ENCODE data around the gene BCL11A. TPM values are rescaled to one million over a fixed set of nuclear protein-coding genes. Genes with fewer than 3 reads are reported as not detected.

The BCL11A gene
- total RNA-seq, 1 donor from 2014 or later = 29.8 TPM

DNA sequence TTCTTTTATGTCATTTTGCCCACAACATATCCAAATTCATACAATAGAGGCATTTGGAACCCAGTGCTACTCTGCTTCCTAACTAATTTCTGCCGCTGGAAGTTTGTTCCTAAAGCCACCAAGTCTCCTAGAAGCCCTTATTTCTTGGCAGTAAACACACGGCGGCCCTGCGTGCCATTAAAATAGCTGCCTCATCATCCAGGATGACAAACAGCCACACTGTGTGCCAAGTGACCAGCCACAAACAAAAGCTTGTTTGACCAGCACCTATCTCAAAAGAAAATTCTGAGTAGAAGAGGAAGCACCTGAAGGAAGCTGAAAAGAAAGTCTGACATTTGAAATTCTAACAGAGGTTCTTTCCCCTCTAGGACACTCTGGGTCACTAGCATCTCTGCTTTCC lies 64.2 kb downstream of the BCL11A start:
- Histone ChIP-seq H3K4me1 (ENCODE audit: insufficient read depth, low read length) (peaks cover 5% of the 10 kb centered on the region), H3K36me3 (ENCODE audit: insufficient read depth, low read length) (no peaks in the 10 kb centered on the region), H3K27ac (ENCODE audit: low read depth, low read length) (no peak overlapping the region), H3K27me3 (ENCODE audit: insufficient read depth, low read length) (no peaks in the 10 kb centered on the region), H4K20me1 (ENCODE audit: insufficient read depth, low read length) (peaks cover 2% of the 10 kb centered on the region), H2AFZ (ENCODE audit: low read depth, low read length) (no peak overlapping the region), H3K9me3 (ENCODE audit: insufficient read depth, low read depth, low read length) (no peaks in the 10 kb centered on the region), H3K79me2 (ENCODE audit: insufficient read depth, low read length) (peaks cover 15% of the 10 kb centered on the region), H3K4me3 (ENCODE audit: insufficient read depth, low read depth, low read length) (no peak overlapping the region), H3K9ac (ENCODE audit: low read length) (no peak overlapping the region), H3K4me2 (ENCODE audit: low read length) (no peak overlapping the region)
- no peak overlapping the region for H3K4me3 Mint-ChIP-seq (ENCODE audit: unreplicated experiment)
- no peak for FAIRE-seq
- H3K36me3 Mint-ChIP-seq (ENCODE audit: low read depth, unreplicated experiment) = peaks cover 7% of the 10 kb centered on the region
- no peak overlapping the region for H3K27ac Mint-ChIP-seq (ENCODE audit: unreplicated experiment)
- DNase-seq (ENCODE audit: low read depth) = no peak
- TF ChIP-seq CTCF (IDR thresholded peaks at IDR 0.05; ENCODE audit: insufficient read depth, low read depth, low read length) = no peak
- TF ChIP-seq EZH2 (IDR thresholded peaks at IDR 0.05; ENCODE audit: insufficient read depth, low read length) = no peak
- H3K4me1 Mint-ChIP-seq (ENCODE audit: low read depth, unreplicated experiment) = peaks cover 28% of the 10 kb centered on the region
- no peaks in the 10 kb centered on the region for H3K27me3 Mint-ChIP-seq (ENCODE audit: low read depth, unreplicated experiment)
- no peaks in the 10 kb centered on the region for H3K9me3 Mint-ChIP-seq (ENCODE audit: unreplicated experiment)

DNA sequence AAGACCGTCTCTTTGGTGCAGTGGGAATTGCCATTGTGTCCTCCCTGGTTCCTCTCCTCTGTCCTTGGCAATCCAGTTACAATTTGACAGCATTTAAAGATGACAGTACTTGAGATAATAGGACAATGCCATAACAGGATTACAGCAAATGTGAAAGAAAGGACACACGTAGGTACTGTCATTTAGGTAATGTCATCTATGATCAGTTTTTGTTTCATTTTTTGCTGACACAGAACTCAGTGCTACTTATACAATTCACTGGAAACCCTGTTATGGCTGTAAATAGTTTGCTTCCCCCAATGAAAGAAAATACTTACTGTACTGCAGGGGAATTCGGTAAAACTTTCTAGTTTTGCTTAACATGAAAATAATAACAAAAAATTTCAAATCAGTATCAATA lies 65.2 kb downstream of the BCL11A start:
- H3K27ac Mint-ChIP-seq (ENCODE audit: unreplicated experiment) = no peak overlapping the region
- TF ChIP-seq CTCF (IDR thresholded peaks at IDR 0.05; ENCODE audit: insufficient read depth, low read depth, low read length) (no peak), EZH2 (IDR thresholded peaks at IDR 0.05; ENCODE audit: insufficient read depth, low read length) (no peak)
- Histone ChIP-seq H3K4me3 (ENCODE audit: insufficient read depth, low read depth, low read length) (no peak overlapping the region), H3K36me3 (ENCODE audit: insufficient read depth, low read length) (no peaks in the 10 kb centered on the region), H2AFZ (ENCODE audit: low read depth, low read length) (no peak overlapping the region), H3K27ac (ENCODE audit: low read depth, low read length) (no peak overlapping the region), H3K27me3 (ENCODE audit: insufficient read depth, low read length) (no peaks in the 10 kb centered on the region), H3K4me2 (ENCODE audit: low read length) (no peak overlapping the region), H3K4me1 (ENCODE audit: insufficient read depth, low read length) (peaks cover 14% of the 10 kb centered on the region), H3K9me3 (ENCODE audit: insufficient read depth, low read depth, low read length) (no peaks in the 10 kb centered on the region), H3K9ac (ENCODE audit: low read length) (no peak overlapping the region), H3K79me2 (ENCODE audit: insufficient read depth, low read length) (peaks cover 8% of the 10 kb centered on the region), H4K20me1 (ENCODE audit: insufficient read depth, low read length) (no peaks in the 10 kb centered on the region)
- no peak overlapping the region for H3K4me3 Mint-ChIP-seq (ENCODE audit: unreplicated experiment)
- FAIRE-seq (no peak), DNase-seq (ENCODE audit: low read depth) (no peak)
- H3K36me3 Mint-ChIP-seq (ENCODE audit: low read depth, unreplicated experiment) = peaks cover 7% of the 10 kb centered on the region
- H3K9me3 Mint-ChIP-seq (ENCODE audit: unreplicated experiment) = no peaks in the 10 kb centered on the region
- no peaks in the 10 kb centered on the region for H3K27me3 Mint-ChIP-seq (ENCODE audit: low read depth, unreplicated experiment)
- H3K4me1 Mint-ChIP-seq (ENCODE audit: low read depth, unreplicated experiment) = peaks cover 38% of the 10 kb centered on the region

- Histone ChIP-seq H3K4me3 (ENCODE audit: insufficient read depth, low read depth, low read length) (no peak overlapping the region), H3K27me3 (ENCODE audit: insufficient read depth, low read length) (no peaks in the 10 kb centered on the region), H3K36me3 (ENCODE audit: insufficient read depth, low read length) (no peaks in the 10 kb centered on the region), H3K27ac (ENCODE audit: low read depth, low read length) (no peak overlapping the region), H2AFZ (ENCODE audit: low read depth, low read length) (no peak overlapping the region), H4K20me1 (ENCODE audit: insufficient read depth, low read length) (no peaks in the 10 kb centered on the region), H3K4me1 (ENCODE audit: insufficient read depth, low read length) (peaks cover 21% of the 10 kb centered on the region), H3K9me3 (ENCODE audit: insufficient read depth, low read depth, low read length) (no peaks in the 10 kb centered on the region), H3K4me2 (ENCODE audit: low read length) (no peak overlapping the region), H3K79me2 (ENCODE audit: insufficient read depth, low read length) (peaks cover 8% of the 10 kb centered on the region), H3K9ac (ENCODE audit: low read length) (no peak overlapping the region)
- H3K27me3 Mint-ChIP-seq (ENCODE audit: low read depth, unreplicated experiment) = no peaks in the 10 kb centered on the region
- no peaks in the 10 kb centered on the region for H3K9me3 Mint-ChIP-seq (ENCODE audit: unreplicated experiment)
- FAIRE-seq (no peak), DNase-seq (ENCODE audit: low read depth) (no peak)
- no peak overlapping the region for H3K4me3 Mint-ChIP-seq (ENCODE audit: unreplicated experiment)
- peak overlapping the region; percentile 34 for H3K27ac Mint-ChIP-seq (ENCODE audit: unreplicated experiment)
- H3K36me3 Mint-ChIP-seq (ENCODE audit: low read depth, unreplicated experiment) = peaks cover 5% of the 10 kb centered on the region
- peaks cover 49% of the 10 kb centered on the region for H3K4me1 Mint-ChIP-seq (ENCODE audit: low read depth, unreplicated experiment)
- TF ChIP-seq CTCF (IDR thresholded peaks at IDR 0.05; ENCODE audit: insufficient read depth, low read depth, low read length) (no peak), EZH2 (IDR thresholded peaks at IDR 0.05; ENCODE audit: insufficient read depth, low read length) (no peak)
Observed at GRCh38 chr2:60487174-60487573, 66.3 kb downstream of the BCL11A start.
